Prostate gland (tissue), 2 donors: ENCODE data around the gene HGF. TPM values are rescaled to one million over a fixed set of nuclear protein-coding genes. Genes with fewer than 3 reads are reported as not detected.

Source experiments
- DNase-seq: peaks from one replicate; pipeline ENCODE4 v3.0.0-alpha.2; 2019; ENCODE audit warnings: low spot score
- H3K27ac ChIP-seq, 2 donors: fragments of 200-600 bp; sonication (generic); 2 replicates each; pipeline ENCODE4 v1.5.1; 2017 to 2019
- H3K27me3 ChIP-seq: fragments of 200-600 bp; sonication (generic); replicated peaks from 2 replicates; pipeline ENCODE4 v1.5.1; 2019; ENCODE audit not compliant: insufficient read depth
- H3K36me3 ChIP-seq, 2 donors: fragments of 200-600 bp; sonication (generic); 1 replicate in 1 of 2; 2 replicates in 1 of 2; pipeline versions ENCODE4 v1.5.1 to v1.8.1; 2017 to 2019
- H3K4me1 ChIP-seq: fragments of 200-600 bp; sonication (generic); replicated peaks from 2 replicates; pipeline ENCODE4 v1.5.1; 2019
- H3K4me3 ChIP-seq, 2 donors: fragments of 200-600 bp; sonication (generic); 2 replicates each; pipeline ENCODE4 v1.5.1; 2017 to 2019
- H3K9me3 ChIP-seq: fragments of 200-600 bp; sonication (generic); 2 replicates; pipeline ENCODE4 v1.5.1; 2017
- POLR2A ChIP-seq: fragments of 450-650 bp; IDR thresholded peaks from one replicate; pipeline ENCODE4 v1.6.1; 2016; ENCODE audit warnings: antibody characterized with exemption, mild to moderate bottlenecking
- POLR2AphosphoS5 ChIP-seq: sonication (generic); formaldehyde crosslinking; IDR thresholded peaks from one replicate; pipeline ENCODE4 v1.6.1; 2017; ENCODE audit warnings: antibody characterized with exemption
- WGBS: methylation state at CpG from one replicate; pipeline ENCODE4 v1.1.5; 2018; 5-methylcytosine and 5-hydroxymethylcytosine counted together
- intact Hi-C: fragments of 100-400 bp; cut with DNase I; formaldehyde crosslinking; loops from one replicate; pipeline ENCODE4 v1.14.2; 2022
- total RNA-seq, 2 donors: library from RNA; depleted of rRNA; stranded (reverse); fragments of >200 nt; gene quantifications; one replicate each; pipeline ENCODE4 v1.1.0, GENCODE V29; 2016
- TF ChIP-seq, protein P1 (sequence below), 4 experiments: fragments of 200-600 bp in 2 of 4; fragments of 450-650 bp in 2 of 4; sonication (generic) in 2 of 4; IDR thresholded peaks; 1 replicate in 3 of 4; 2 replicates in 1 of 4; pipeline ENCODE4 v1.5.1; 2016 to 2019; ENCODE audit warnings: antibody characterized with exemption in 4 of 4, mild to moderate bottlenecking in 2 of 4, moderate library complexity in 2 of 4

HGF gene
- total RNA-seq, 2 donors from 2014 or later = 7.5 to 8.1 TPM

DNA sequence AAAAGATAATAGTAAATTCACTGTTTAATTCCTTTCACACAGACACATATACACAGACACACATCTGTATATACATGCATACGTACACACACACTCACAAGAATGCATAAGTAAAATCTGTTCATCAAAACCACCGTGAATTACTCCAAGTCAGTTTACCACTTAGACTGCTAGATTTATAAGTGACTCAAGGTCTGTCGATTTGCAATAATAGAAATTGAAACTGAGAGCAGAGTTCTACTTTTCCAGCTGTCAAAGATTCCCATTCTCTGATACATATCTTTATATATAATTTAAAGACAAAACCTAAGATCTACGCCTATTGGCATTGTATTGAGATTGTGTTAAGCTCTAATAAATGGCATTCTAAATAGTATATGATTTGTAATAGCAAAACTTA, 9.9 kb upstream of the HGF start:
- TF ChIP-seq, protein P1, sequence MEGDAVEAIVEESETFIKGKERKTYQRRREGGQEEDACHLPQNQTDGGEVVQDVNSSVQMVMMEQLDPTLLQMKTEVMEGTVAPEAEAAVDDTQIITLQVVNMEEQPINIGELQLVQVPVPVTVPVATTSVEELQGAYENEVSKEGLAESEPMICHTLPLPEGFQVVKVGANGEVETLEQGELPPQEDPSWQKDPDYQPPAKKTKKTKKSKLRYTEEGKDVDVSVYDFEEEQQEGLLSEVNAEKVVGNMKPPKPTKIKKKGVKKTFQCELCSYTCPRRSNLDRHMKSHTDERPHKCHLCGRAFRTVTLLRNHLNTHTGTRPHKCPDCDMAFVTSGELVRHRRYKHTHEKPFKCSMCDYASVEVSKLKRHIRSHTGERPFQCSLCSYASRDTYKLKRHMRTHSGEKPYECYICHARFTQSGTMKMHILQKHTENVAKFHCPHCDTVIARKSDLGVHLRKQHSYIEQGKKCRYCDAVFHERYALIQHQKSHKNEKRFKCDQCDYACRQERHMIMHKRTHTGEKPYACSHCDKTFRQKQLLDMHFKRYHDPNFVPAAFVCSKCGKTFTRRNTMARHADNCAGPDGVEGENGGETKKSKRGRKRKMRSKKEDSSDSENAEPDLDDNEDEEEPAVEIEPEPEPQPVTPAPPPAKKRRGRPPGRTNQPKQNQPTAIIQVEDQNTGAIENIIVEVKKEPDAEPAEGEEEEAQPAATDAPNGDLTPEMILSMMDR (IDR thresholded peaks at IDR 0.05) = no peak
- no peak for TF ChIP-seq POLR2AphosphoS5
- TF ChIP-seq POLR2A = no peak
- no peaks in the 10 kb centered on the region for H3K9me3 ChIP-seq
- H3K27ac ChIP-seq = no peak overlapping the region
- H3K27me3 ChIP-seq = no peaks in the 10 kb centered on the region
- intact Hi-C loops = no loop called here
- H3K4me1 ChIP-seq = no peaks in the 10 kb centered on the region
- H3K4me3 ChIP-seq = no peak overlapping the region
- H3K36me3 ChIP-seq = no peaks in the 10 kb centered on the region
- no peak for DNase-seq
- 96% methylated on average over 4 of the region's 4 CpGs for WGBS

DNA sequence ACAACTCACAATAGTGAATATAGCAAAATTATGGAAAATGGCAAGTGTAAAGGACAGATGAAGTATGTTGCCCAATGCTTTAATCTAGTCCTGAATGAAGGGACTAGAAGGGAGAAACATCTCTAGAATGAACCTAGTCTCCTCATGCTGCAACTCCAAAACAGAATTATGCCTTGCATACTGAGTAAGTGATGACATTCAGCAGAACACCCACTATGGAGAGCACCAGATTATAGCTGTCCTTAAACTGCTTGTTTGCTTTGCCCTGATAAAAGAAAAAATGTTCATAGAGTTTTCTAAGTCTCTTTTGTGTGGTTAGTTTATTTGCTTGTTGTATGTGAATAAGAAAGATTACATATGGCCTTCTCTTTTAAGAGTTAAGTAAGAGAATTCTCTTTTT, 7.8 kb upstream of the HGF start:
- no peaks in the 10 kb centered on the region for H3K36me3 ChIP-seq
- intact Hi-C loops = no loop called here
- no peaks in the 10 kb centered on the region for H3K4me1 ChIP-seq
- H3K9me3 ChIP-seq = no peaks in the 10 kb centered on the region
- H3K27ac ChIP-seq = no peak overlapping the region
- H3K4me3 ChIP-seq = no peak overlapping the region
- TF ChIP-seq POLR2AphosphoS5 (no peak), POLR2A (no peak)
- TF ChIP-seq, protein P1 (IDR thresholded peaks at IDR 0.05) = no peak
- no peak for DNase-seq
- H3K27me3 ChIP-seq = no peaks in the 10 kb centered on the region

DNA sequence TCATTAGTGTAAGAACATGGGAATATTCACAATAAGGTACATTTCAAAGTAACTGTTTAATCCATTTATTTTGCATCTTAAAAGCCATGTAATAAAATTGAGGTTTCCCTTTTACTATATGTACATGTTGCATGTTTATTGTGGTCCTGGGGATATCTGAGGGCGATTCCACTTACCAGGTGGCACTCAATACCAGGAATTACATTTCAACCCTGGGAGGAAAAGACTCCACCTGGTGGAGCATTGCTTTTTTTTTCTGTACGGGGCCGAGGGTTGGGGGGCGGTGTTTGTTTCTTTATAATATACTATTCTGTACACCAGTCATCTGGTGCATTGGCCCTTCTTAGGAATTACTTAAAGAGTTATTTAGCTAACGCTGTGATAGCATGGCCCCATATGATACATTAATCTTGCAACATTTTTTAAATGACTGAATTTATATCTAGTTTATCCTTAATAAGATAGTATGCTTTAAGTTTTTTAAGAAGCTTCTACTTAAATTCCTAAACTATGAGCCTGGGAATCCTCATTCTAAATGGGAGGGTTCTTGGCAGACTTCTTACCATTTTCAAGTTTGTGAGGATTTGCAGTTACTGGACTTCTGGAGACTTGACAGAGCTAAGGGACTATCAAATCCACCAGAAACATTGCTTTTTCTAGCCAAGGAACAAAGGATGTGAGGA, 7.2 kb upstream of the HGF start:
- no peak for DNase-seq
- intact Hi-C loops = no loop called here

DNA sequence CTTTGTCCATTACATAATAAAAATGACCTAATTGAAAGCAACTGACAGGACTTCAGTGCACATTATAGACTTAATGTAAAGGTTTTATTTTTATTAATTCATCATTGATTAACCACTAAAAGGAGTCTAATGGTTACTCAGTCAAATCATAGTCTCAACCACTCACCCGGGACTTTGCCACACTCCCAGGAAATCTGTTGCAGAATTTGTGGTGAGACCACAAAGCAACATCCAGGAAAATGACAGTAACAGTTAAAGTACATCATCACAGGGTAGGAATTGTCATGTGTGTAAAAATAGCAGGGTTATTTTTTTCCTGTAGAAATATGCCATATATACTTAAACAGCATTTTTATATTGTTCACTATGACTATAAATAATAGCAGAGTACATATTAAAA, 6.3 kb upstream of the HGF start:
- intact Hi-C loops = no loop called here
- Histone ChIP-seq H3K4me1 (no peaks in the 10 kb centered on the region), H3K36me3 (no peaks in the 10 kb centered on the region), H3K4me3 (no peak overlapping the region), H3K27ac (no peak overlapping the region), H3K27me3 (no peaks in the 10 kb centered on the region), H3K9me3 (no peaks in the 10 kb centered on the region)
- no peak for DNase-seq
- 83% methylated on average over 1 of the region's 1 CpG for WGBS
- no peak for TF ChIP-seq POLR2A
- TF ChIP-seq POLR2AphosphoS5 = no peak
- TF ChIP-seq, protein P1 (IDR thresholded peaks at IDR 0.05) = no peak

More for the DNA sequence above, 7.2 kb upstream of the HGF start:
- Histone ChIP-seq H3K27me3 (no peaks in the 10 kb centered on the region), H3K36me3 (no peaks in the 10 kb centered on the region), H3K4me1 (no peaks in the 10 kb centered on the region), H3K4me3 (no peak overlapping the region), H3K27ac (no peak overlapping the region), H3K9me3 (no peaks in the 10 kb centered on the region)
- WGBS = 73% methylated on average over 5 of the region's 5 CpGs
- TF ChIP-seq POLR2AphosphoS5 = no peak
- TF ChIP-seq POLR2A = no peak
- TF ChIP-seq, protein P1 (IDR thresholded peaks at IDR 0.05) = no peak

DNA sequence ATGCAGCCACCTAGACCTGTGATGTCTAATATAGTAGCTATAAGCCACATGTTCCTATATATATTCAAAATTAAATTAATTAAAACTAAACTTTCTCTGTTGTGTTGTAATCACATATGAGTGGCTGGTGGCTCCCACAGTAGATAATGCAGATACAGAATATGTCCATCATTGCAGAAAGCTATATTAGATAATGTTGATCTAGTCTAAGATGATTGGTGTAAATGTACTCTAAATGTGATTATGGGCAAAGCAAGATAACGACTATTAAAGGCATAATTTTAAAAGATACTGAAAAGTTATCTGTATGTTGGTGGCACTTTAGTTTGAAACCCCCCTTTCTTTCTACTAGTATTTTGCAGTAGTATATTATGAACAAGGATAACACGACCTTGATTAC, 5.7 kb upstream of the HGF start:
- Histone ChIP-seq H3K27ac (no peak overlapping the region), H3K36me3 (no peaks in the 10 kb centered on the region), H3K4me1 (no peaks in the 10 kb centered on the region), H3K9me3 (no peaks in the 10 kb centered on the region), H3K27me3 (no peaks in the 10 kb centered on the region), H3K4me3 (no peak overlapping the region)
- intact Hi-C loops = no loop called here
- DNase-seq = no peak
- TF ChIP-seq POLR2AphosphoS5 = no peak
- TF ChIP-seq POLR2A = no peak
- TF ChIP-seq, protein P1 (IDR thresholded peaks at IDR 0.05) = no peak
- 81% methylated on average over 2 of the region's 2 CpGs for WGBS
